ENCODE data around the gene XPO4.
A peak's percentile ranks its signal among the peaks of the same experiment; 100 is the strongest.

Gene XPO4

GRCh38 chr13:20778311-20778710 lies 124.2 kb downstream of the XPO4 start:
- TF ChIP-seq CREB1 (IDR thresholded peaks at IDR 0.05; ENCODE audit: low read depth), result no peak
- TF ChIP-seq USF1 (IDR thresholded peaks at IDR 0.05), result no peak
- TF ChIP-seq NFIC (IDR thresholded peaks at IDR 0.05), result no peak
- TF ChIP-seq ZBTB7A (IDR thresholded peaks at IDR 0.05; ENCODE audit: low read depth), result no peak
- TF ChIP-seq MAX (IDR thresholded peaks at IDR 0.05), result no peak
- no peak for TF ChIP-seq REST (IDR thresholded peaks at IDR 0.05; ENCODE audit: low read depth)
- TF ChIP-seq FOXM1 (IDR thresholded peaks at IDR 0.05; ENCODE audit: borderline replicate concordance, low read depth), result no peak
- no peak for TF ChIP-seq EGR1 (IDR thresholded peaks at IDR 0.05)
- TF ChIP-seq CEBPB (IDR thresholded peaks at IDR 0.05), result no peak
- no peak for TF ChIP-seq TEAD4 (IDR thresholded peaks at IDR 0.05)
- TF ChIP-seq EP300 (IDR thresholded peaks at IDR 0.05; ENCODE audit: borderline replicate concordance), result no peak
- no peak for TF ChIP-seq TCF12 (IDR thresholded peaks at IDR 0.05; ENCODE audit: low read depth)
- TF ChIP-seq TAF1 (IDR thresholded peaks at IDR 0.05; ENCODE audit: low read depth), result no peak
- TF ChIP-seq RAD21 (IDR thresholded peaks at IDR 0.05; ENCODE audit: low read depth), result no peak

- TF ChIP-seq USF1 (IDR thresholded peaks at IDR 0.05), result no peak
- TF ChIP-seq CEBPB (IDR thresholded peaks at IDR 0.05), result no peak
- no peak for TF ChIP-seq EP300 (IDR thresholded peaks at IDR 0.05; ENCODE audit: borderline replicate concordance)
- no peak for TF ChIP-seq MAX (IDR thresholded peaks at IDR 0.05)
- TF ChIP-seq YY1 (IDR thresholded peaks at IDR 0.05; ENCODE audit: low read depth), result no peak
- TF ChIP-seq EGR1 (IDR thresholded peaks at IDR 0.05), result no peak
These were observed 125.8 kb downstream of the XPO4 start for GRCh38 chr13:20776751-20777150.

GRCh38 chr13:20775961-20776360 lies 126.6 kb downstream of the XPO4 start:
- no peak for TF ChIP-seq USF1 (IDR thresholded peaks at IDR 0.05)
- no peak for TF ChIP-seq TCF12 (IDR thresholded peaks at IDR 0.05; ENCODE audit: low read depth)
- no peak for TF ChIP-seq TEAD4 (IDR thresholded peaks at IDR 0.05)
- no peak for TF ChIP-seq FOXM1 (IDR thresholded peaks at IDR 0.05; ENCODE audit: borderline replicate concordance, low read depth)

- TF ChIP-seq ZBTB7A (IDR thresholded peaks at IDR 0.05; ENCODE audit: low read depth) (no peak), NFIC (IDR thresholded peaks at IDR 0.05) (no peak), TAF1 (IDR thresholded peaks at IDR 0.05; ENCODE audit: low read depth) (no peak), EP300 (IDR thresholded peaks at IDR 0.05; ENCODE audit: borderline replicate concordance) (no peak), EGR1 (IDR thresholded peaks at IDR 0.05) (no peak), USF1 (IDR thresholded peaks at IDR 0.05) (no peak), TCF12 (IDR thresholded peaks at IDR 0.05; ENCODE audit: low read depth) (no peak), REST (IDR thresholded peaks at IDR 0.05; ENCODE audit: low read depth) (no peak), TEAD4 (IDR thresholded peaks at IDR 0.05) (no peak), CEBPB (IDR thresholded peaks at IDR 0.05) (no peak), RAD21 (IDR thresholded peaks at IDR 0.05; ENCODE audit: low read depth) (no peak), YY1 (IDR thresholded peaks at IDR 0.05; ENCODE audit: low read depth) (no peak), FOXM1 (IDR thresholded peaks at IDR 0.05; ENCODE audit: borderline replicate concordance, low read depth) (no peak), MAX (IDR thresholded peaks at IDR 0.05) (no peak), CREB1 (IDR thresholded peaks at IDR 0.05; ENCODE audit: low read depth) (no peak)
These were observed 127.8 kb downstream of the XPO4 start for GRCh38 chr13:20774746-20775145.

- no peak for TF ChIP-seq EGR1 (IDR thresholded peaks at IDR 0.05)
- 0 out of 2 replicates have a peak, but pooled peaks have one; percentile 25 for TF ChIP-seq USF1 (IDR thresholded peaks at IDR 0.05)
- TF ChIP-seq REST (IDR thresholded peaks at IDR 0.05; ENCODE audit: low read depth), result no peak
- peak; percentile 61 for TF ChIP-seq TCF12 (IDR thresholded peaks at IDR 0.05; ENCODE audit: low read depth)
- no peak for TF ChIP-seq CREB1 (IDR thresholded peaks at IDR 0.05; ENCODE audit: low read depth)
- no peak for TF ChIP-seq ZBTB7A (IDR thresholded peaks at IDR 0.05; ENCODE audit: low read depth)
- TF ChIP-seq TAF1 (IDR thresholded peaks at IDR 0.05; ENCODE audit: low read depth), result peak; percentile 62
- no peak; the same call in 1 of the 2 replicates for TF ChIP-seq TEAD4 (IDR thresholded peaks at IDR 0.05)
- no peak for TF ChIP-seq EP300 (IDR thresholded peaks at IDR 0.05; ENCODE audit: borderline replicate concordance)
- TF ChIP-seq CEBPB (IDR thresholded peaks at IDR 0.05), result peak; percentile 99
- TF ChIP-seq RAD21 (IDR thresholded peaks at IDR 0.05; ENCODE audit: low read depth), result no peak
- TF ChIP-seq NFIC (IDR thresholded peaks at IDR 0.05), result peak; percentile 20; the same call in 1 of the 2 replicates
- TF ChIP-seq FOXM1 (IDR thresholded peaks at IDR 0.05; ENCODE audit: borderline replicate concordance, low read depth), result no peak
- TF ChIP-seq YY1 (IDR thresholded peaks at IDR 0.05; ENCODE audit: low read depth), result no peak
- TF ChIP-seq MAX (IDR thresholded peaks at IDR 0.05), result peak; percentile 93
These were observed 129.1 kb downstream of the XPO4 start, which contains the start of gene EEF1AKMT1 for GRCh38 chr13:20773194-20774080. Gene EEF1AKMT1 (minus strand): TSS chr13:20773961. CDS start chr13:20757598, 16,363 bp downstream.

Data from Ishikawa (cell line).